ENCODE data around the gene PRPF6. TPM values are rescaled to one million over a fixed set of nuclear protein-coding genes. Genes with fewer than 3 reads are reported as not detected.

PRPF6 gene
- total RNA-seq, 3 donors from 2014 or later: 51.2 to 64.4 (median 59.1) TPM

DNA sequence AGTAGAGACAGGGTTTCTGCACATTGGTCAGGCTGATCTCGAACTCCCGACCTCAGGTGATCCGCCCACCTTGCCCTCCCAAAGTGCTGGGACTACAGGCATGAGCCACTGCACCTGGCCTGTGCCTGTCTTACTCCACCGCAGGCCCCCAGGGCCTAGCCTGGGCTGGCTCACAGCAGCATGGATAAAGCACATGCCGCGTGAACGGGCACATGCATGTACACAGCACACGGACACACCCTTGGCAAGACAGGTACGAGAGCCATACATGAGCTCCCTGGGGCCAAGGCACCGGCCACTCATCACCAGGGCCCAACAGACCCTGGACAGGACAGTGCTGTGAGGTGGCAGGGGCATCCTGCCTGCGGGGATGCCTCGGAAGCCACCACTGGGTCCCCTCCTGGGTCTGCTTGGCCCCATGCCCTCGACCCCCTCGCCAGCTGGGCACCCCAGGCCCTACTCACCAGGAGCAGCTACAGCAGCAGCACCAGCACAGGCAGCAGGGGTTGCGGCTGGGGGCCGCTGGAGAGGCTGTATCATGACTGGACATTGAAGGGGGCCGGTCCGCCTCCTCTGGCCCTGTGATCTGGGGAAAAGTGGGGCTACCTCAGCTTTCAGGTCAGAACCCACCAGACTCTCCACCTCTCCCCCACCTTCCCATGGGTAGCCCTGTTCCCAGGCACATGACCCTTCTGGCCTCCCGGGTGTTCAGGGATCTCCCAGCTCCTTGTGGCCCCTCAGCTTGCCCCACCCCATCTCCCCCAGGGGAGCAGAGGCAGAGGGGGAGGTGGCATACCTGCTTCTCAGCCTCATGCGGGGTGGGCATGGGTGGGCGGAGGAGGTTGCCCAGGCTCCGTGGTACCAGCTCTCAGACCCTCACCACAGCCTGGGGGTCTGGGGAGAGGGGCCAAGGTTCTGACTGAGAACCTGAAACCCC lies 95.4 kb downstream of the PRPF6 start:
- no peaks in the 10 kb centered on the region for H3K9me3 ChIP-seq
- H3K36me3 ChIP-seq (ENCODE audit: low read depth): no peaks in the 10 kb centered on the region
- intact Hi-C loops (cut with DNase I, micrococcal nuclease): no loop called here
- H3K4me1 ChIP-seq (ENCODE audit: low read depth): peaks cover 12% of the 10 kb centered on the region
- no peak for TF ChIP-seq CTCF (IDR thresholded peaks at IDR 0.05)
- DNase-seq (no peak), ATAC-seq (no peak)
- no peak overlapping the region for H3K4me3 ChIP-seq

- intact Hi-C loops (cut with DNase I, micrococcal nuclease): no loop called here
- H3K4me3 ChIP-seq: no peak overlapping the region
- ATAC-seq (peak; percentile 33), DNase-seq (peak in 1 of 3 donors; percentile 82)
- no peak for TF ChIP-seq CTCF (IDR thresholded peaks at IDR 0.05)
- H3K9me3 ChIP-seq: no peaks in the 10 kb centered on the region
- H3K4me1 ChIP-seq (ENCODE audit: low read depth): peaks cover 12% of the 10 kb centered on the region
- H3K36me3 ChIP-seq (ENCODE audit: low read depth): no peaks in the 10 kb centered on the region
Measured at GRCh38 chr20:64077094-64077493, 96.2 kb downstream of the PRPF6 start.

DNA sequence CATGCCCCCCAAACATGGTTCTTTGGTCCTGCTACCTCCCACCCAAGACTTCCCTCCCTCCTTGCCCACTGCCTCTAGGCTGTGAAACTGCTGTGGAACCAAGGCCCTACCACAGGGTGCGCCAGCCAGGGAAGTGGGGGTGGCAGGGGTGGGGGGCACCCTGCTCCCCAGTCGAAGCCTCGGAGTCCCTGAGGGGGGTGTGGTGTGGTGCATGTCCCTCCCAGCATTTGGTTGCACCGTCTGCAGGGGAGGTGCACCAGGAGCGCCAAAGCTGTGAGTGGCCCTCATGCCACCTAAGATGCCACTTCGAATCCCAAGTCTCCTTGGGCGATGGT lies 96.6 kb downstream of the PRPF6 start:
- H3K36me3 ChIP-seq (ENCODE audit: low read depth): no peaks in the 10 kb centered on the region

GRCh38 chr20:64077876-64078551 lies 97.1 kb downstream of the PRPF6 start:
- Histone ChIP-seq H3K36me3 (ENCODE audit: low read depth) (no peaks in the 10 kb centered on the region), H3K4me3 (no peak overlapping the region), H3K4me1 (ENCODE audit: low read depth) (peaks cover 12% of the 10 kb centered on the region), H3K9me3 (no peaks in the 10 kb centered on the region)
- DNase-seq: peak in 2 of 3 donors; percentile 54 to 86
- peak; percentile 58 for ATAC-seq
- TF ChIP-seq CTCF (IDR thresholded peaks at IDR 0.05): no peak
- intact Hi-C loops (cut with DNase I, micrococcal nuclease): no loop called here

More for the DNA sequence above, 96.6 kb downstream of the PRPF6 start:
- no peaks in the 10 kb centered on the region for H3K9me3 ChIP-seq
- TF ChIP-seq CTCF (IDR thresholded peaks at IDR 0.05): no peak
- no peak overlapping the region for H3K4me3 ChIP-seq
- intact Hi-C loops (cut with DNase I, micrococcal nuclease): no loop called here
- no peak for ATAC-seq
- DNase-seq: no peak
- H3K4me1 ChIP-seq (ENCODE audit: low read depth): peaks cover 12% of the 10 kb centered on the region

DNA sequence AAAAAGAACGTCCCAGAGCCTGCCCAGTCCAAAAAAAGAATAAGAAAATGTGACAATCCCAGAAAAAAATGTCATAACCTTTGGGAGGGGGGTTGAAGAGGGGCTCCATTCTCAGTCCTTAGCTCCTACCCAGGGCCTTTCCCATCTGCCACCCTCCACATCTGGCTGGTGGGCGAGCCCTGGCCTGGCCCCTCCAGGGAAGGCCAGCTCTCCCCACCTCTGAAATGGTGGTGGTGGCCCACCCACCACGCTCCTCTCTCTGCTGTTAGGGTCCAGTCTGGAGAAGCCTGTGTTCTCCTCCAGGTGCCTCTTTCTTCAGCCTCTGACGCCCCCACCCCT lies 98.0 kb downstream of the PRPF6 start:
- no peak for DNase-seq
- intact Hi-C loops (cut with DNase I, micrococcal nuclease): no loop called here
- Histone ChIP-seq H3K4me1 (ENCODE audit: low read depth) (peaks cover 14% of the 10 kb centered on the region), H3K9me3 (no peaks in the 10 kb centered on the region), H3K36me3 (ENCODE audit: low read depth) (no peaks in the 10 kb centered on the region), H3K4me3 (peak overlapping the region; percentile 42)
- no peak for ATAC-seq
- no peak for TF ChIP-seq CTCF (IDR thresholded peaks at IDR 0.05)

All from mucosa of descending colon (tissue), 3 donors.